ENCODE measurements around the gene SLC30A9. TPM values are rescaled to one million over a fixed set of nuclear protein-coding genes. Genes with fewer than 3 reads are reported as not detected.

The SLC30A9 gene
- polyA plus RNA-seq, 1 of the 3 experiments (the other 2 are of a cell fraction), result 34.2 TPM

DNA sequence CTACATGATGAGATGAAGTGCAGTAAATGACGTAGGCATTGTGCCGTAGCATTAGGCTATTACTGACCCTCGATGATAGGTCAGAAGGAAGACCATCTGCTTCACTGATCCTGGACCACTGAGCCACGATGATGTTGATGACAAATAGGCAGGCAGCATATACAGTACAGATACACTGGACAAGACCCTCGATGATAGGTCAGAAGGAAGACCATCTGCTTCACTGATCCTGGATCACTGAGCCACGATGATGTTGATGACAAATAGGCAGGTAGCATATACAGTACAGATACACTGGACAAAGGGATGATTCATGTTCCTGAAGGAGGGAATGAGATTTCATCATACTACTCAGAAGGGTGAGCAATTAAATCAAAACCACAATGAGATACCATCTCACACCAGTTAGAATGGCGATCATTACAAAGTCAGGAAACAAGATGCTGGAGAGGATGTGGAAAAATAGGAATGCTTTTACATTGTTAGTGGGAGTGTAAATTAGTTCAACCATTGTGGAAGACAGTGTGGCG, 111.2 kb downstream of the SLC30A9 start:
- POLR2A ChIA-PET, result no interaction called here
- no peak for DNase-seq
- H3K9me3 ChIP-seq, result no peaks in the 10 kb centered on the region
- no peak overlapping the region for H3K27ac ChIP-seq (ENCODE audit: low read depth in 2 of 2, low read length in 1 of 2)
- WGBS (ENCODE audit: low lambda C conversion rate), result 73% methylated on average over 8 of the region's 8 CpGs
- no peaks in the 10 kb centered on the region for H4K20me1 ChIP-seq (ENCODE audit: insufficient read depth)
- H3K4me3 ChIP-seq (ENCODE audit: low read depth in 2 of 2, low read length in 1 of 2), result no peak overlapping the region
- no peak for TF ChIP-seq SIN3A (IDR thresholded peaks at IDR 0.05; ENCODE audit: borderline replicate concordance, low read depth, low read length)
- 0 out of 2 replicates have a peak, but pooled peaks have one; percentile 9 for TF ChIP-seq TCF12 (IDR thresholded peaks at IDR 0.05)
- no peaks in the 10 kb centered on the region for H3K9me2 ChIP-seq
- no peak overlapping the region for H3K9ac ChIP-seq
- H3K79me2 ChIP-seq (ENCODE audit: insufficient read depth), result no peaks in the 10 kb centered on the region
- H3K27me3 ChIP-seq (ENCODE audit: insufficient read depth), result no peaks in the 10 kb centered on the region
- H3K36me3 ChIP-seq (replicated peaks in 1 of 2; ENCODE audit: control insufficient read depth in 1 of 2, insufficient read depth in 2 of 2, low read length in 1 of 2), result no peaks in the 10 kb centered on the region
- H3K4me2 ChIP-seq, result no peak overlapping the region
- peaks cover 5% of the 10 kb centered on the region for H3F3A ChIP-seq (replicated peaks; ENCODE audit: insufficient read depth)
- H2AFZ ChIP-seq (ENCODE audit: low read depth), result no peak overlapping the region
- CTCF ChIA-PET, result no interaction called here
- no peaks in the 10 kb centered on the region for H3K4me1 ChIP-seq (ENCODE audit: control insufficient read depth in 1 of 2, insufficient read depth in 2 of 2, low read depth in 1 of 2, low read length in 1 of 2)

DNA sequence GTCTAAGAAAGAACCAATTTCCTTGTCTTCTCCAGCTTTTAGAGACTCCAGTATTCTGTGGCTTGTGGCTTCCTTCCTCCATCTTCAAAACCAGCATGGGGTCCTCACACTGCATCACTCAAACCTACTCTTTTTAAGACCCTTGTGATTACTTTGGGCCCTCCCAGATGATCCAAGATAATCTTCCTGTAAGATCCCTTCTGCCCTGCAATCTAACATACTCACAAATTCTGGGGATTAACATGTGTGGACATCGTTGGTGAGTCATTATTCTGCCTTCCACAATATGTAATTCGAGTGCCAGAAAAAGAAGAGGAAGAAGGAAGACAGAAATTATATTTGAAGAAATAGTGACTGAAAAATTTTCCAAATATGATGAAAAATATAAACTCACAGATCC, 114.2 kb downstream of the SLC30A9 start:
- ChIA-PET POLR2A (no interaction called here), CTCF (interaction anchor here (0.6 kb wide), 1 partner anchor 345 kb away, joined by 3 read pairs; no protein-coding TSS in a partner anchor)
- Histone ChIP-seq H3K9me2 (no peaks in the 10 kb centered on the region), H3K9ac (no peak overlapping the region), H3K36me3 (replicated peaks in 1 of 2; ENCODE audit: control insufficient read depth in 1 of 2, insufficient read depth in 2 of 2, low read length in 1 of 2) (no peaks in the 10 kb centered on the region), H3K27ac (ENCODE audit: low read depth in 2 of 2, low read length in 1 of 2) (no peak overlapping the region), H3K9me3 (no peaks in the 10 kb centered on the region), H3K4me2 (no peak overlapping the region), H2AFZ (ENCODE audit: low read depth) (peak overlapping the region; percentile 32; the same call in 1 of the 2 replicates), H3K4me1 (ENCODE audit: control insufficient read depth in 1 of 2, insufficient read depth in 2 of 2, low read depth in 1 of 2, low read length in 1 of 2) (no peaks in the 10 kb centered on the region), H3K27me3 (ENCODE audit: insufficient read depth) (no peaks in the 10 kb centered on the region), H3F3A (replicated peaks; ENCODE audit: insufficient read depth) (peaks cover 5% of the 10 kb centered on the region), H3K4me3 (ENCODE audit: low read depth in 2 of 2, low read length in 1 of 2) (no peak overlapping the region), H4K20me1 (ENCODE audit: insufficient read depth) (no peaks in the 10 kb centered on the region), H3K79me2 (ENCODE audit: insufficient read depth) (no peaks in the 10 kb centered on the region)
- 22% methylated on average over 2 of the region's 2 CpGs for WGBS (ENCODE audit: low lambda C conversion rate)
- no peak for DNase-seq
- TF ChIP-seq NFIC (IDR thresholded peaks at IDR 0.05; ENCODE audit: borderline replicate concordance) (no peak), JUND (IDR thresholded peaks at IDR 0.05) (peak; percentile 16; the same call in 1 of the 2 replicates), SMC3 (IDR thresholded peaks at IDR 0.05; ENCODE audit: low read depth, low read length) (no peak), FOSL2 (IDR thresholded peaks at IDR 0.05; ENCODE audit: borderline replicate concordance, low read depth) (peak; percentile 25; the same call in 1 of the 2 replicates), RXRA (IDR thresholded peaks at IDR 0.05; ENCODE audit: borderline replicate concordance, low read depth) (no peak)

DNA sequence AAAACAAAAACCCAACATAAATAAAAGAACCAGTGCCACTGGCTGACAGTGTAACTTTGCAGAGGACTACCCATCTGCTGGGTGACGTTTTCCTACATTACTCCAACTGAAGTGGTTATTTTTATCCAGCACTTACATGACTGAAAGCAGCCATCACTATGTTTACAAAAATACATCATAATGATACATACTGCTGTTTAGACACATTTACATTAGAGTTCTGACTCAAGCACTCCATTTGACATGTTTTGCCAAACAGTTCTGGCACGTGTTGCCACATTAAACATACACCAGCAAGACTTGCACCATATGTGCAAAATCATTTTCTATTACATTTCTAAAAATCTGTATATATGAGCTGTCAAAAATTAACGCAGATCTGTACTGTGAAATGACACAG, 122.5 kb downstream of the SLC30A9 start:
- DNase-seq, result no peak
- Histone ChIP-seq H4K20me1 (ENCODE audit: insufficient read depth) (no peaks in the 10 kb centered on the region), H3K4me3 (ENCODE audit: low read depth in 2 of 2, low read length in 1 of 2) (no peak overlapping the region), H3K4me2 (no peak overlapping the region), H3K36me3 (replicated peaks in 1 of 2; ENCODE audit: control insufficient read depth in 1 of 2, insufficient read depth in 2 of 2, low read length in 1 of 2) (no peaks in the 10 kb centered on the region), H3K27me3 (ENCODE audit: insufficient read depth) (peaks cover 6% of the 10 kb centered on the region; the same call in 1 of the 2 replicates), H3K9me3 (no peaks in the 10 kb centered on the region), H3K9ac (no peak overlapping the region), H3K79me2 (ENCODE audit: insufficient read depth) (no peaks in the 10 kb centered on the region), H3K9me2 (no peaks in the 10 kb centered on the region), H3K27ac (ENCODE audit: low read depth in 2 of 2, low read length in 1 of 2) (no peak overlapping the region), H3F3A (replicated peaks; ENCODE audit: insufficient read depth) (no peaks in the 10 kb centered on the region), H2AFZ (ENCODE audit: low read depth) (no peak overlapping the region), H3K4me1 (ENCODE audit: control insufficient read depth in 1 of 2, insufficient read depth in 2 of 2, low read depth in 1 of 2, low read length in 1 of 2) (no peaks in the 10 kb centered on the region)
- ChIA-PET POLR2A (no interaction called here), CTCF (interaction anchor here (1.2 kb wide), 1 partner anchor 169 kb away, joined by 3 read pairs; no protein-coding TSS in a partner anchor)
- 21% methylated on average over 3 of the region's 3 CpGs for WGBS (ENCODE audit: low lambda C conversion rate)
- TF ChIP-seq FOXJ3 (CRISPR knock-in tag; IDR thresholded peaks at IDR 0.05), result no peak
- TF ChIP-seq TAF1 (IDR thresholded peaks at IDR 0.05; ENCODE audit: borderline replicate concordance, low read depth, low read length), result no peak
- TF ChIP-seq TCF12 (IDR thresholded peaks at IDR 0.05), result no peak
- TF ChIP-seq, protein P1, sequence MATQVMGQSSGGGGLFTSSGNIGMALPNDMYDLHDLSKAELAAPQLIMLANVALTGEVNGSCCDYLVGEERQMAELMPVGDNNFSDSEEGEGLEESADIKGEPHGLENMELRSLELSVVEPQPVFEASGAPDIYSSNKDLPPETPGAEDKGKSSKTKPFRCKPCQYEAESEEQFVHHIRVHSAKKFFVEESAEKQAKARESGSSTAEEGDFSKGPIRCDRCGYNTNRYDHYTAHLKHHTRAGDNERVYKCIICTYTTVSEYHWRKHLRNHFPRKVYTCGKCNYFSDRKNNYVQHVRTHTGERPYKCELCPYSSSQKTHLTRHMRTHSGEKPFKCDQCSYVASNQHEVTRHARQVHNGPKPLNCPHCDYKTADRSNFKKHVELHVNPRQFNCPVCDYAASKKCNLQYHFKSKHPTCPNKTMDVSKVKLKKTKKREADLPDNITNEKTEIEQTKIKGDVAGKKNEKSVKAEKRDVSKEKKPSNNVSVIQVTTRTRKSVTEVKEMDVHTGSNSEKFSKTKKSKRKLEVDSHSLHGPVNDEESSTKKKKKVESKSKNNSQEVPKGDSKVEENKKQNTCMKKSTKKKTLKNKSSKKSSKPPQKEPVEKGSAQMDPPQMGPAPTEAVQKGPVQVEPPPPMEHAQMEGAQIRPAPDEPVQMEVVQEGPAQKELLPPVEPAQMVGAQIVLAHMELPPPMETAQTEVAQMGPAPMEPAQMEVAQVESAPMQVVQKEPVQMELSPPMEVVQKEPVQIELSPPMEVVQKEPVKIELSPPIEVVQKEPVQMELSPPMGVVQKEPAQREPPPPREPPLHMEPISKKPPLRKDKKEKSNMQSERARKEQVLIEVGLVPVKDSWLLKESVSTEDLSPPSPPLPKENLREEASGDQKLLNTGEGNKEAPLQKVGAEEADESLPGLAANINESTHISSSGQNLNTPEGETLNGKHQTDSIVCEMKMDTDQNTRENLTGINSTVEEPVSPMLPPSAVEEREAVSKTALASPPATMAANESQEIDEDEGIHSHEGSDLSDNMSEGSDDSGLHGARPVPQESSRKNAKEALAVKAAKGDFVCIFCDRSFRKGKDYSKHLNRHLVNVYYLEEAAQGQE (IDR thresholded peaks at IDR 0.05; ENCODE audit: low read depth, low read length), result no peak
- TF ChIP-seq FOSL2 (IDR thresholded peaks at IDR 0.05; ENCODE audit: borderline replicate concordance, low read depth), result no peak
- TF ChIP-seq GATA2 (CRISPR knock-in tag; IDR thresholded peaks at IDR 0.05), result no peak
- TF ChIP-seq NFIC (IDR thresholded peaks at IDR 0.05; ENCODE audit: borderline replicate concordance), result no peak
- no peak for TF ChIP-seq POLR2AphosphoS5 (IDR thresholded peaks at IDR 0.05; ENCODE audit: low read depth, low read length)
- TF ChIP-seq YY1 (IDR thresholded peaks at IDR 0.05; ENCODE audit: low read depth), result no peak
- TF ChIP-seq, protein P2, sequence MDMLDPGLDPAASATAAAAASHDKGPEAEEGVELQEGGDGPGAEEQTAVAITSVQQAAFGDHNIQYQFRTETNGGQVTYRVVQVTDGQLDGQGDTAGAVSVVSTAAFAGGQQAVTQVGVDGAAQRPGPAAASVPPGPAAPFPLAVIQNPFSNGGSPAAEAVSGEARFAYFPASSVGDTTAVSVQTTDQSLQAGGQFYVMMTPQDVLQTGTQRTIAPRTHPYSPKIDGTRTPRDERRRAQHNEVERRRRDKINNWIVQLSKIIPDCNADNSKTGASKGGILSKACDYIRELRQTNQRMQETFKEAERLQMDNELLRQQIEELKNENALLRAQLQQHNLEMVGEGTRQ (IDR thresholded peaks at IDR 0.05; ENCODE audit: borderline replicate concordance, low read depth, low read length), result no peak
- no peak for TF ChIP-seq TEAD4 (IDR thresholded peaks at IDR 0.05; ENCODE audit: borderline replicate concordance, insufficient read depth)
- no peak for TF ChIP-seq GABPA (IDR thresholded peaks at IDR 0.05; ENCODE audit: low read depth)
- TF ChIP-seq RCOR1 (IDR thresholded peaks at IDR 0.05; ENCODE audit: low read length), result no peak
- TF ChIP-seq, protein P3, sequence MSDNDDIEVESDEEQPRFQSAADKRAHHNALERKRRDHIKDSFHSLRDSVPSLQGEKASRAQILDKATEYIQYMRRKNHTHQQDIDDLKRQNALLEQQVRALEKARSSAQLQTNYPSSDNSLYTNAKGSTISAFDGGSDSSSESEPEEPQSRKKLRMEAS (IDR thresholded peaks at IDR 0.05; ENCODE audit: low read depth), result no peak
- no peak for TF ChIP-seq RFX5 (IDR thresholded peaks at IDR 0.05; ENCODE audit: low read length)
- no peak for TF ChIP-seq JUND (IDR thresholded peaks at IDR 0.05)

All from SK-N-SH (cell line).